Measurements from ENCODE around the gene POR. TPM values are rescaled to one million over a fixed set of nuclear protein-coding genes. Genes with fewer than 3 reads are reported as not detected.
"Not testable (repeated sequence)": the region's sequence is repeated elsewhere in the genome, so short reads cannot be mapped to it uniquely, and the experiment has no call there.

POR gene
- total and polyA plus RNA-seq, 2 experiments from 2014 or later = 106 to 220 TPM

GRCh38 chr7:76023002-76023401, 108.0 kb downstream of the POR start:
- peaks cover 2% of the 10 kb centered on the region for H3K36me3 ChIP-seq (replicated peaks; ENCODE audit: insufficient read depth, low read depth)
- H3K4me3 ChIP-seq = no peak overlapping the region
- H3K27me3 ChIP-seq = no peaks in the 10 kb centered on the region
- H3K79me2 ChIP-seq = no peaks in the 10 kb centered on the region
- no peak for TF ChIP-seq EZH2 (IDR thresholded peaks at IDR 0.05; ENCODE audit: borderline replicate concordance)
- no peak for TF ChIP-seq EZH2phosphoT487 (IDR thresholded peaks at IDR 0.05; ENCODE audit: low read depth, severe bottlenecking, unreplicated experiment)
- no peak for TF ChIP-seq CTCF (IDR thresholded peaks at IDR 0.05; ENCODE audit: poor library complexity)
- H3K4me1 ChIP-seq (ENCODE audit: insufficient read depth) = no peaks in the 10 kb centered on the region
- no peaks in the 10 kb centered on the region for H4K20me1 ChIP-seq (ENCODE audit: insufficient read depth, poor library complexity, severe bottlenecking)
- H3K4me2 ChIP-seq = no peak overlapping the region
- H3K9me3 ChIP-seq (ENCODE audit: low read depth) = no peaks in the 10 kb centered on the region
- no peak overlapping the region for H3K27ac ChIP-seq
- no peaks in the 10 kb centered on the region for H3K9me2 ChIP-seq (replicated peaks; ENCODE audit: insufficient read depth)
- no peak for DNase-seq (ENCODE audit: low spot score)
- H2AFZ ChIP-seq = no peak overlapping the region
- 67% methylated on average over 4 of the region's 4 CpGs for WGBS (ENCODE audit: low lambda C conversion rate, missing lambda C conversion rate)

- not testable (repeated sequence) for H2AFZ ChIP-seq; H3K79me2 ChIP-seq; H3K4me3 ChIP-seq; H4K20me1 ChIP-seq (ENCODE audit: insufficient read depth, poor library complexity, severe bottlenecking); H3K4me2 ChIP-seq; H3K9me3 ChIP-seq (ENCODE audit: low read depth); H3K27ac ChIP-seq; H3K27me3 ChIP-seq; H3K36me3 ChIP-seq (replicated peaks; ENCODE audit: insufficient read depth, low read depth); H3K9me2 ChIP-seq (replicated peaks; ENCODE audit: insufficient read depth); H3K4me1 ChIP-seq (ENCODE audit: insufficient read depth); DNase-seq (ENCODE audit: low spot score)
- 96% methylated on average over 7 of the region's 7 CpGs for WGBS (ENCODE audit: low lambda C conversion rate, missing lambda C conversion rate)
Measured at GRCh38 chr7:76029682-76030081, 114.7 kb downstream of the POR start.

- no peak for TF ChIP-seq EZH2phosphoT487 (IDR thresholded peaks at IDR 0.05; ENCODE audit: low read depth, severe bottlenecking, unreplicated experiment)
- H3K4me1 ChIP-seq (ENCODE audit: insufficient read depth) = no peaks in the 10 kb centered on the region
- DNase-seq (ENCODE audit: low spot score) = no peak
- H3K9me2 ChIP-seq (replicated peaks; ENCODE audit: insufficient read depth) = no peaks in the 10 kb centered on the region
- no peaks in the 10 kb centered on the region for H3K27me3 ChIP-seq
- H3K4me3 ChIP-seq = no peak overlapping the region
- H3K9me3 ChIP-seq (ENCODE audit: low read depth) = no peaks in the 10 kb centered on the region
- WGBS (ENCODE audit: low lambda C conversion rate, missing lambda C conversion rate) = 88% methylated on average over 1 of the region's 1 CpG
- H3K36me3 ChIP-seq (replicated peaks; ENCODE audit: insufficient read depth, low read depth) = no peaks in the 10 kb centered on the region
- H3K4me2 ChIP-seq = no peak overlapping the region
- no peaks in the 10 kb centered on the region for H3K79me2 ChIP-seq
- H4K20me1 ChIP-seq (ENCODE audit: insufficient read depth, poor library complexity, severe bottlenecking) = no peaks in the 10 kb centered on the region
- no peak overlapping the region for H3K27ac ChIP-seq
- no peak overlapping the region for H2AFZ ChIP-seq
Measured at GRCh38 chr7:76031964-76032363, 117.0 kb downstream of the POR start.

Small RNA genes lying within 50 kb of the gene (microRNA-seq; reads per million reads assigned to microRNA genes)
- 1.3 reads per million for gene MIR4651

Small RNA genes lying within 50 kb of the gene (small RNA-seq; reads per million reads assigned to genes)
- 5.0 reads per million, percentile 93 among the genes with 10 or more reads in this experiment for gene SNORA14A

Other genes with a start within 250 kb of the POR start
- 9.3 and 14.5 TPM in 2 replicates for gene HIP1, start 176.2 kb upstream of the POR start, total RNA-seq
- gene HIP1, start 176.2 kb upstream of the POR start, polyA plus RNA-seq = 7.4 and 8.3 TPM in 2 replicates
- 7.5 and 15.3 TPM in 2 replicates for gene CCL26, start 142.9 kb upstream of the POR start, total RNA-seq
- 7.3 and 8.7 TPM in 2 replicates for gene CCL26, start 142.9 kb upstream of the POR start, polyA plus RNA-seq
- not detected in 2 replicates for gene CCL24, start 101.3 kb upstream of the POR start, total RNA-seq
- gene CCL24, start 101.3 kb upstream of the POR start, polyA plus RNA-seq = not detected in 2 replicates
- gene RHBDD2, start 36.1 kb upstream of the POR start, total RNA-seq = 57.6 and 61.1 TPM in 2 replicates
- 177 and 178 TPM in 2 replicates for gene RHBDD2, start 36.1 kb upstream of the POR start, polyA plus RNA-seq
- 40.6 and 50.7 TPM in 2 replicates for gene TMEM120A, start 79.4 kb downstream of the POR start, total RNA-seq
- gene TMEM120A, start 79.4 kb downstream of the POR start, polyA plus RNA-seq = 91.1 and 99.5 TPM in 2 replicates
- 64.4 and 70.1 TPM in 2 replicates for gene STYXL1, start 132.8 kb downstream of the POR start, total RNA-seq
- 56.3 and 64.6 TPM in 2 replicates for gene STYXL1, start 132.8 kb downstream of the POR start, polyA plus RNA-seq
- gene MDH2, start 133.0 kb downstream of the POR start, total RNA-seq = 65.6 and 68.5 TPM in 2 replicates
- 236 and 252 TPM in 2 replicates for gene MDH2, start 133.0 kb downstream of the POR start, polyA plus RNA-seq